Hepatic stellate cell (primary cell): Measurements from ENCODE around the gene NOCT.
"Not testable (repeated sequence)": the region's sequence is repeated elsewhere in the genome, so short reads cannot be mapped to it uniquely, and the experiment has no call there.

Experiments used
- DNase-seq: peaks from one replicate; pipeline ENCODE4 v3.0.0; 2011; ENCODE audit warnings: low spot score

NOCT gene

DNA sequence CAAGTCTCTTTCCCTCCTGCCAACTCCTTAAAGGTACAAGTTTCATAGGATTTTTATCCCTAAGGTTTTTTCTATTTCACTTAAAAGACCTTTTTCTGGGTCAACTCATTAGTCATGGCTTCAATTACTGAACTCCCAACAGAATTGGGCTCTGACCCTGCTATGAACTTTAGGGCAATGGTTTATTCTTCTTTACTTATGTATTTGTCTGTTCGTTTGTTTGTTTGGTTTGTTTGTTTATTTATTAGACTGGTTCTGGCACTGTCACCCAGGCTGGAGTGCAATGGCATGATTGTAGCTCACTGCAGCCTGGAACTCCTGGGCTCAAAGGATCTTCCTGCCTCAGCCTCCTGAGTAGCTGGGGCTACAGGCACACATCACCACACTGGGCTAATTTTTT, 5.9 kb upstream of the NOCT start:
- no peak for DNase-seq

GRCh38 chr4:139011225-139011950, 4.2 kb upstream of the NOCT start:
- no peak for DNase-seq

GRCh38 chr4:139014371-139015268, 961 bp upstream of the NOCT start:
- DNase-seq: peak; percentile 87

DNA sequence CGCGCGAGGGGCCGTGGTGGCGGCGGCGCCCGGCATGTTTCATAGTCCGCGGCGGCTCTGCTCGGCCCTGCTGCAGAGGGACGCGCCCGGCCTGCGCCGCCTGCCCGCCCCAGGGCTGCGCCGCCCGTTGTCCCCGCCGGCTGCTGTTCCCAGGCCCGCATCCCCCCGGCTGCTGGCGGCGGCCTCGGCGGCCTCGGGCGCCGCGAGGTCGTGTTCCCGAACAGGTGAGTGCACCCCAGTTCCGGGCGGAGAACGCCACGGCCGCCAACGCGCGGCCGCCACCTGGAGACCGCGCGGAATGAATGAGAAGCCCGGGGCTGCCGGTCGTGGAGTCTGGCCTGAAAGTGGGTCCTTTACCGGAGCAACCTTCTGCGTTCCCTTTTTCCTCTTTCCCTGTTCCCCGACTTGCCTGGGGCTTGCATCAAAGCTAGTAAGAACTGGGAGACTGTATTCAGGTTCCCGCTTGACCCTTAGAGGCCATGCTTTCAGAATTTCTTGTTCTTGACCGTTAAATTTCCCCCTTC, 429 bp downstream of the NOCT start:
- DNase-seq: no peak

DNA sequence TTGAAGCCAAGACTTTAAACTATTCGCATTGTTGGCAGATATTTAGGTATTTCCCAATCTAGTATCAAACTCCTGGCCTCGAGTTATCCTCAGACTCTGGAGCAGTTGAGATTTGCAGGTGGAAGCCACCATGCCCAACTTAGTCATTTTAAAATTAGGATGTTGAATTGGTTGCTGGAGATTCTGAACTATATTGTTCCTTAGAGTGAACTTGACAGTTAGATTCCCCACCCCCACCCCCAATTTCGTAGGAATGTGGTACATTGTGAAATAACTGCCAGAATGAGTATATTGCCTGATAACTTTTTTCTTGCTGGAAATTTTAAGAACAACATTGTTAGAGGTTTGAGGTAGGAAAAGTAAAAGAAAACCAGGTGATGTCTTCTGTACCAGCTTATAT, 2.3 kb downstream of the NOCT start:
- DNase-seq: no peak

DNA sequence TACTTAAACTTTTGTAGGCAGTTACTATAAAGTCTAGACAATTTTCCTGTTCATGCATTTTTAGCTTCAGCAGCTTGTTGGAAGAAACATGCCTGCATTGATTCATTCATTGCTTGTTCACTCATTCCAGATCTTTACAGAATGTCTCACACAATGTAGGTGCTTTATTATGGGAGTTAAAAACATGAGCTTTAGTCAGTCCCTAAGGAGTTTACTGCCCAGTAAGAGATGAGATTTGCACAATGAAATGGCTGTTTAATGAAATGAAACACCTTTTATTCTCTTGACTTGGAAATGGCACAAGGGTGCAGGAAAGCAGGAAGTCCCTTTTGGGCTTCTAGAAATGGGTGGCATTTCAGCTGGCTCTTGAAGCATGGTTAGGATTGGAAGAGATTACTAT, 2.9 kb downstream of the NOCT start:
- no peak for DNase-seq

- DNase-seq: no peak
Observed at GRCh38 chr4:139018971-139019758, 3.6 kb downstream of the NOCT start.

GRCh38 chr4:139020384-139020783, 4.8 kb downstream of the NOCT start:
- DNase-seq: no peak

- DNase-seq: not testable (repeated sequence)
Observed at GRCh38 chr4:139021071-139021470, 5.5 kb downstream of the NOCT start.

GRCh38 chr4:139022835-139023234, 7.3 kb downstream of the NOCT start:
- DNase-seq: no peak

- DNase-seq: no peak
Observed at GRCh38 chr4:139024686-139025085, 9.1 kb downstream of the NOCT start.

DNA sequence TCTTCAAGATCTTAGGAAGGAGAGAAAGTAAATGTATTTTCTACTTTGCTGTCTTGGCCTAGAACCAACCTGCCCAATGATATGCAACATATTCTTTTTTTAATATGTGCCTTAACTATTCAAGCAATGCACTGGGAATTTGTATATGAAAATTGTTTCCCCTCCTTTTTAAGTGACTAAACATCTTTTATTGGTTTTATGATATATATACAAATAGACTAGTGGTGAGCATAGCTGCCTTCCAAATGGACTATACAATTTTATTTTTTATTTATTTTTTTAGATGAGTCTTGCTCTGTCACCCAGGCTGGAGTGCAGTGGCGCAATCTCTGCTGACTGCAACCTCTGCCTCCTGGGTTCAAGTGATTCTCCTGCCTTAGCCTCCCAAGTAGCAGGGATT, 10.3 kb downstream of the NOCT start:
- DNase-seq: no peak

DNA sequence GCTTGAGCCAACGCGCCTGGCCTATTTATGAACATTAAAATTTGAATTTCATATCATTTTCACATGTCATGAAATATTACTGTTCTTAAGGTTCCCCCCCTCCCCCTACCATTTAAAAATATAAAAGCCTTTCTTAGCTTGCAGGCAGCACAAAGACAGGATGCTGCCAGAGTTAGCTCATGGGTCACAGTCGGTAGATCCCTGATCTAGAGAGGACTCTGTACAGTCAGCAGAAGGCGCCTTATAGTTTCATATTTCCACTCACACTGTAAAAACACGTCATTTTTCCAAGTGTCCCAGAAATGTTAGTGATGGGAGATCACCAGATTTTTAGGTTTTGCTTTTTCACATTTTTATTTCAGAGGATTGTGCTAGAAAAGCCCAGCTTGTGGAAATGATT, 12.2 kb downstream of the NOCT start:
- DNase-seq: no peak

DNA sequence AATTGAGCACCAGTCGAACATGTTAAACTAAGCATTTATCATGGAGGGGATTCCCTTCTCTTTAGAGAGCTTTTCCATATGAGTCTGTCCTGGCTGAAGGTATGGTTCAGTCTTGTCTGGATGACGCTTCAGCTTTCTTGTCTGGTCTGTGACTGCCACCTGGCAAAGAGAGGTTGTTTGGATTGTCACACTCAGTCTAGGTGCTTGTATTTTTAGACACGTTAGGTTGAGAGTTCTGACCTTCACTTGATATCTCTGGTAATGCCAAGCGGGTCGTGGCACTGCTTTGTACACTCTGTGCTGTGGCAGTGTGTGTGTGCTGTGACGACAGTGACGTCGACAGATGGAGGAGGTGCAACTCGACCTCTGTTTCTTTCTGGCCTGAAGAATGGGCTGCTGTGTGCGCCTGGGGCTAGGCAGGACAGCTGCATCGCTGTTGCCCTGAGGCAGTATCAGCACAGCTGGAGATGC, 12.6 kb downstream of the NOCT start:
- DNase-seq: no peak

DNA sequence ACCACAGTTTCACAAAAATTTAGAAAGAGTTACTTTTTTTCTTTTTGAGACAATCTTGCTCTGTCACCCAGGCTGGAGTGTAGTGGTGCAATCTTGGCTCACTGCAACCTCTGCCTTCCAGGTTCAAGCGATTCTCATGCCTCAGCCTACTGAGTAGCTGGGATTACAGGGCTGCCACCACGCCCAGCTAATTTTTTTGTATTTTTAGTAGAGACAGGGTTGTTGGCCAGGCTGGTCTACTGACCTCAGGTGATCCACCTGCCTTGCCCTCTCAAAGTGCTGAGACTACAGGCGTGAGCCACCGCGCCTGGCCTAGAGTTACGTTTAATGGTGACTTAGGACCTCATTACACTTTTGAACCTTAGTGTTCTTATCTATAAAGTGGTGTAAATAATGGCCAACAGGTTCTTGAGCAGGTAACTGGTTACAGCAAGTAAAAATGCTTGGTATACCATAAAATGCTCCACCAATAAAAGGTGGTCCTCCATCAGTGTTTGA, 14.3 kb downstream of the NOCT start:
- not testable (repeated sequence) for DNase-seq

GRCh38 chr4:139030614-139031235, 15.1 kb downstream of the NOCT start:
- peak; percentile 67 for DNase-seq

- DNase-seq: no peak
Observed at GRCh38 chr4:139035650-139036049, 20.1 kb downstream of the NOCT start.

DNA sequence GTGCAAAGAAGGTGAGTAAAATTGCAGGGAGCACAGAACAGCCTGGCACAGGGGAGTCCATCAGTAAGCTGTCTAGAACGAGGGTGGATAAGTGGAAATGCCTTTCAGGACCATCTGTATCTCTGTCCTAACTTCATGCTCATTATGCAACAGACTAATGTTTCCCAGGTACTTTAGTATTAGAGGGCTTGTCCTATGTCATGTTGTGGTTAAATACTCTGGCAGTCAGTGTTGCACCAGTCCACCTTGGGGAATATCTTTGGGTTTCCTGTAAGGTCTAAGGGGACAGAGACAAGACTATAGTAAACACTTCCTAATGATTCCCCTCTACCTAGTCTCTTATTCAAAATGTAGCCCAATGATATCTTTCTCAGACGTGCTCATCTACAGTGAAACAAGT, 21.3 kb downstream of the NOCT start:
- no peak for DNase-seq

DNA sequence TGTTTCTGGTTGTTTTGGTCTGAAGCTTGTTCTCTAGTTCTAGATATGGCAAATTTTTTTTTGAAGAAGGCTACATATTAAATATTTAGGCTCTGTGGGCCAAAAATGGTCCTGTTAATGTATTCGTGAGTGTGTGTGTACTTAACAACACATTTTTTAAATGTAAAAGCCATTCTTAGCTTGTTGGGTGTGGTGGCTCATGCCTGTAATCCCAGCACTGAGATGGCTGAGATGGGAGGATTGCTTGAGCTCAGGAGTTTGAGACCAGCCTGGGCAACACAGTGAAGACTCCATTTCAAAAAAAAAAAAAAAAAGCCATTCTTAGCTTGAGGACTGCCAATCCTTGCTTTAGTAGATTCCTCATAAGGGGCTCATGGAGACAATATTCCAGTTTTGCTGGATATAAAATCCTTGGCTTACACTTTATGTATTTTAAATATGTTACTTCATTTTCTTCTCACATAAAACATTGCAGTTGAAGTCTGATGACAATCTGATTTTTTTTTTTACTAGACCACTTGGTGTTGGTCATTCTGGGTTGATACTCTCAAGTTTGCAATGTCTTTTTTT, 23.4 kb downstream of the NOCT start:
- no peak for DNase-seq

GRCh38 chr4:139042981-139043460, 27.4 kb downstream of the NOCT start:
- DNase-seq: no peak

DNA sequence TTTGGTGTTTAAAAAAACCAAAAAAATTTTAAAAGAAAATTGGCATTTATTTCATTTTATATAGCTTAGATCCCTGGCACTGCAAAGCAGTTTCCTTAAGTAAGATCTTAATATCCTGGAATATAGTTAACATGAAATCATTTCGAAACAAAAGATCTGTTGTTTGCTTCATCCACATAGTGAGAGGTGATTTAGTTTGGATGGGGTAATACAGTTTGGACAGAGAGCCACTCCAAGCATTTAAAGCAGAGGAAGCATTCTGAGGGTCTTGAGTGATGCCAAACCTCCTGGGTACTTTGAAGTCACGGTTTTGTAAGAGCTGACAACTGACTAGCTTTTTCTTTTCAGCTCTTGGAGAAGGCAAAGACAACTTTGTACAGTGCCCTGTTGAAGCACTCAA, 28.7 kb downstream of the NOCT start:
- DNase-seq: no peak
